Islet of Langerhans (tissue), 1 donor: ENCODE measurements around the gene LAMB1.
"Not testable (repeated sequence)": the region's sequence is repeated elsewhere in the genome, so short reads cannot be mapped to it uniquely, and the experiment has no call there.

Experiments used
- FAIRE-seq: peaks from one replicate; lab custom pipeline; 2011; peaks lifted over from hg19 to GRCh38; lab: Jason Lieb, UNC

The LAMB1 gene

DNA sequence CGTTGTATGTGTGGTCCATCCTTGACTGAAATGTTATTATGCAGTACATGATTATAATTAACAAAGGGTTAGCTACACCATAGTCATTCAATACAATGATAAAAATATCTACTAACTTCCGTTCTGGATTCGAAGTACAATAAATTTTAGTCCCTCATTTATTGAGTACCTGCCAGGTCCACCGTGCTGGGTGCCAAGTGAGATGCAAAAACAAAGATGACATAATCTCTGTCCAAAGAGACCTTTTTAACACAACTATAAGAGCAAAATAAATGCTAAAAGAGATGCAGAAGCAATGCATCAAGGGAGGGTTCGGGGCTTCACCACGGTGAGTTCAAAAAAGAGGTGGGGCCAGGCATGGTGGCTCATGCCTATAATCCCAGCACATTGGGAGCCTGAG, 33.1 kb downstream of the LAMB1 start:
- FAIRE-seq: no peak

DNA sequence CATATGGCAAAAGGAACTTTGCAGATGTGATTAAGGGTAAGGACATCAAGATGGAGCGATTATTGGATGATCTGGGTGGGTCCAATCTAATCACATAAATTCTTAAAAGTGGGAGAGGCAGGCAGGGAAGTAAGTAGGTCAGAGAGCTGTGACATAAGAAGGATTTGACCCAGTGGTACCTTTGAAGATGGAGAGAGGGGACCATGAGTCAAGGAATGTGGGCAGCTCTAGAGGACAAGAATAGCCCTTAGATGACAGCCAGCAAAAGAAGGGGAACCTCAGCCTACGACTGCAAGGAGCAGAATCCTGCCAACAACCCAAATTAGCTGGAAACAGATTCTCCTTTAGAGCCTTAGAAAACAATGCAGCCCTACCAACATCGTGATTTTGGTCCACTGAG, 34.5 kb downstream of the LAMB1 start:
- no peak for FAIRE-seq

DNA sequence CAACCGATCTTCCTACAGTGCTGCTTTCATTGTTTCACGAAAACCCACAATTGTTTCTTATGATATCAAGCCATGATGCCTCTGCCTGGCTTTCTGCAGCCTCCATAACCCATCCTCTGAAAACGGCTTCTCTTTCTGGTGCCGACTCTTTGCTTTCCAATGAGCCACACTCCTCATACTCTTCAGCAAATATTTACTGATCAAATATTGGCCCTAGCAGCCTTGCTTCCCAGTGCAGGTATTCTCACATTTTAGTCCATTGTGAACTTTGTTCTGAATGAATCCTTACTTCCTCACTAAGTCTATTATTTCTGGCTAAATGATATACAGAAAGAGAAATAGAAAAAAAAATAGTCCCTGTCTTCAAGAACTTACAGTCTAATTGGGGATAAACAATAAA, 35.5 kb downstream of the LAMB1 start:
- FAIRE-seq: no peak

DNA sequence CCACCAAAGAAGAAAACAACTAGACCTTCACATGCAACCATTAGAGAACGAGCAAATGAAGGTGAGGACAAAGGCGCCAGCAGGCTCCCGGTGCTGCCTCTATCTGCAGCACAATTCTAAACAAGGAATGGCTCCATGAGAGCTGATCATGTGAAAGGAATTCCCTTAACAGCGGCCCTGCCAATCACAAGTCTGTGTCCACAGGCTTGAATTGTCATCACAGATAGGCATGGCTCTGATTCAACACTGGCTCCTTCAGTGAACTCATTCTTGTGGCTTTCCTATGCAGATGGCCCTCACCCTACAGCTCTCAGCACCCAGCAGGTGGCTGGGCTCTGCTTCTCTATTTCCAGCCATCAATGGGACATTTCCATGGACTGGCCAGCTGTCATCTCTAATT, 36.2 kb downstream of the LAMB1 start:
- no peak for FAIRE-seq

DNA sequence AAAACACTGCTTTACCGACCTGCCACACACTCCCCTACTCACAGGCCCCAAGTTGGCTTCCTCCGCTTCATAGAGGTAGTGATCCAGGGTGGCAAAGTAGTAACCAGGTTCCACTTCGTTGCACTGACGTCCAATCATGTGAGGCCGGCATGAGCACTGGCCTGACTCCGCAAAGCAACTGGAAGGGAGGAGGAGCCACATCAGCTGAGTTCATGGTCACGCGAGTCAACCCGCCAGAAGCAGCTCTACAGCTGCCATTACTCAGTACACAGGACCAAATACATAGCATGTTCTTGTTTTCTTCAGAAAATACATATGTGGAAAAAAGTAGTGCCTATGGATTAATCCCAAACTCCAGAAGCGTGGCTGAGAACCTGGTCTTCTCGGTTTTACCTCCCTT, 38.5 kb downstream of the LAMB1 start:
- FAIRE-seq: no peak

DNA sequence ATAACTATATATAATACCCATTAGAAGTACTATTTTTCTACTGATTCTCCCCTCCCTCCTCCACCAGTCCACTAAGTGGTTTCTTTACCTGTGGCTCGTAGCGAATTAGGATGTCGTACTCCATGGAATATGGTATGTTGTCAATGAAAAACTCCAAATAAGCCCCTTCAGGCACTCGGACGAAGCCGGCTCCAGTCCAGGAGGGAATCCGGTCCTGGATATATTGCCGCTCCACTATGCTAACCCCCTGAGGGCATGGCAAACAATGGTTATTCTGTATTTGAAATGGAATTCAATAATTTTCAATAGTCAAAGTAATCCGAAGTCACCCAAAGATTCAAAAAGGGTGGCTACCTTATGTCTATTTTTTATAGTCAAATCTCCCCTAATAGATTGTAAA, 40.1 kb downstream of the LAMB1 start:
- no peak for FAIRE-seq

DNA sequence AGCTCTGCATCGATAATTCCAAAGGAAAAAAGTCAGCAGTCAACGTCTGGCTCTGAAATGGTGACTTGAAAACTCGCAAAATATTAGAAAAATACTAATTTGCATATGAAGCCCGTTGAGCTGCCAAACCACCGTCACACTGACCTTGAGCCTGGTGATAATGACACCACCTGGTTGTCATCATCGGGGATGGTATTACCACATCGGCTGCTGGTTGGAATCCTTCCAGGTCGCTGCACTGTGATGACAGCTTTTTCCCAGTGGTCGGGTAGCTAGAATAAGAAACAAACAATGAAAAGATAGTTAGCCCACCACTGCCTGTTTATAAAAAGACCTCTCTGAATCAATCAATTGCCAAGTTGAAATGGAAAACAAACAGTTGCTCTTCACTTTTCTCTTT, 41.6 kb downstream of the LAMB1 start:
- FAIRE-seq: no peak

DNA sequence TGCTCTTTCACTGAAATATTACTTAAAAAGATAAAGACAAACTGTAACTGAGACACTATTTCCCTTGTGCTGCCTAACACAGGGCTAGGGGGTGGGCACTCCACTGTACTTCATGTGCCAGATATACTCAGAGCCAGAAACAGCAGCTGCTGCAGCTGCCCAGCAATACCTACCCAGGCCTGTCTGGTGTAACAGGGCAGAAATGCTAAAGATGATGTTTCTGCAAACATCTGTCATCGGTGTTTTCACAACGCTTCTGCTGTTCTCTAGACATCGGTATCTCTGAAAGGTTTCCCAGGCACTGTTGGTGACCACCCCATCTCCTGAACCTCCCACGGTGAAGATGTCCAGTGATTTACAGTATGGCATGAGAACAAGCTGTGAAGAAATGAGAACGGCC, 42.7 kb downstream of the LAMB1 start:
- FAIRE-seq: no peak

DNA sequence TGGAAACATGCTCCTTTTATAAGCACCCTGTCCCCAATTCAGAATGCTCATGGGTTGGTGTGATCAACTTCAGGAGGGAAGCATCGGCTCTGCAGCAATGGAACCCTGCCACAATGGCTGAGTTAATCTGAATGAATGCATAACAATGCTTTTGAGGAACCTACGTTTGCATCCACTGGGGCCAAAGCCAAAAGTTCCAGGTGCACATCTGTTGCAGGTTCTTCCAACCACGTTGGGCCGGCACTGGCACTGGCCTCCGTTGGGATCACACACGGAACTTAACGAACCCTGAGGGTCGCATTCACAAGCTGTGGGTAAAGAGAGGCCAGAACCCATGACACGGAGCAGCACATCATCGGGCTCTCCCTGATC, 43.4 kb downstream of the LAMB1 start:
- no peak for FAIRE-seq

DNA sequence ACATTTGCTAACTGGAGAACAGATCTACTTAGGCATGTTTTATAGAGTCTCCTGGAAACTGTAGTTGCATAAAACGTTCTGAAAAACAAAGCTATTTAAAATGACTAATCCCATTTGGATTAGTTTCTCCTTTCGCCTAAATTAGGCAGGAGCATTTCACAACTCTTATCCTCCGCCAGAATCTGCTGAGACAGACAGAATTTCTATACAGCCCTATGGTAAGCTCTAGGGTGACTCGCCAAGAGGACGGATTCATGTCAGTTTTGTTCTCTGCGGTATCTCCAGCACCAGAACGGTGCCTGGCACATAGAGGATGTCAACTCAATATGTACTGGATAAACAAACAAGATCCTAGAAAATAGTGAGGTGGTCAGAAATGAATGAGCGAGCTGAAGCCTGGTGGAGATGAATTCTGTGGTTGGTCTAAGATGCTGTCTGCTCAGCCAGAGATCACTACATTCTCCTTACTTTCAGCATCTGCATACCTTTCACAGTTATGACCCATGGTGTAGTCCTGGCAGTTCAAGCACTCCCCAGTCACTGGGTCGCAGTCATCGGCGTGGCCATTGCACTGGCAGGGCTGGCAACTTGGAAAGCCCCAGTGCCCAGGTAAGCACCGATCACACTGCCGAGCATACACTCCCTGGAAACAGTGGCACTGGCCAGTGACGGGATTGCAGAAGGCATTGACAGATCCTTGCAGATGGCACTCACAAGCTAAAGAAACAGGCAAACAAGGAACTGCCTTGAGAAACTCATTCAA, 44.0 kb downstream of the LAMB1 start:
- FAIRE-seq: no peak

DNA sequence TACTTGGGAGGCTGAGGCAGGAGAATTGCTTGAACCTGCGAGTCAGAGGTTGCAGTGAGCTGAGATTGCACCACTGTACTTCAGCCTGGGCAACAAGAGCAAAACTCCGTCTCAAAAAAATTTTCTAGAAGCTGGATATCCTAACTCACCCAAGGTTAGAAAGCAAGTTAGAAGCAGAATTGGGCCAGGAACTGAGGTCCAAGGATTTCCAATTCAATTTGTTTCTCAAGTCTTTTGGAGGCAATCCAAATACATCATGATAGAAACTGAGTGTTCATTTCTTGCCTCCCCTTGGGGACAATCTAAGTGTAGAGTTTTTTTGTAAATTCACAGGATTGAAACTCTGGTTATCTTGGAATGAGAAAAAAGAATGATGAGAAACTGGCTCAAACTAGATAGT, 45.5 kb downstream of the LAMB1 start:
- FAIRE-seq: no peak

DNA sequence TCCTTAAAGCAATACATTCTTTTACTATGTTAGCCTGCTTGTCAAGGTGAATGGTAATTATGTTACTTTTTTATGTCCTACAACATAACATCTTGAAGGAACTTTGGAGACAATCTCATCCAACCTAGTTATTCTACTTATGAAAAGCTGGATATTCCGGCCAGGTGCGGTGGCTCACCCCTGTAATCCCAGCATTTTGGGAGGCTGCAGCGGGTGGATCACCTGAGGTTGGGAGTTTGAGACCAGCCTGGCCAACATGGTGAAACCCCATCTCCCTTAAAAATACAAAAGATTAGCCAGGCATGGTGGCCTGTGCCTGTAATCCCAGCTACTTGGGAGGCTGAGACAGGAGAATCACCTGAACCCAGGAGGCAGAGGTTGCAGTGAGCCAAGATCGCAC, 46.0 kb downstream of the LAMB1 start:
- FAIRE-seq: not testable (repeated sequence)

DNA sequence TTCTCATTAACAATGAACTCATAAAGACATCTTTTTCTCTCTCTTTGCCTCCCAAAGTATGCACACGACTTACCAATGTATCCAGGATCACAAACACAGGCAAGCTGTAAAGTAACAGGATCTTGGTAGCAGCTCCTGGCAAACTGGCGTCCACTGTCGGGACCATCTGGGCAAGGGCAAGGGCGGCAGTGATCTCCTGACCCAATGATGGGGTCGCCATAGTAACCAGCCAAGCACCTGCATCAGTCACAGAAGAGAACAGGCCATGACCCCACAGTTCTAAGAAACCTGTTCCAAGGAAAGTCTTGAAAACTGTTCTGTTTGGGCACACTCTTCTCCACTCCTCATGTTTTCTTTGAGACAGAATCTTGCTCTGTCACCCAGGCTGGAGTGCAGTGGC, 47.6 kb downstream of the LAMB1 start:
- no peak for FAIRE-seq

DNA sequence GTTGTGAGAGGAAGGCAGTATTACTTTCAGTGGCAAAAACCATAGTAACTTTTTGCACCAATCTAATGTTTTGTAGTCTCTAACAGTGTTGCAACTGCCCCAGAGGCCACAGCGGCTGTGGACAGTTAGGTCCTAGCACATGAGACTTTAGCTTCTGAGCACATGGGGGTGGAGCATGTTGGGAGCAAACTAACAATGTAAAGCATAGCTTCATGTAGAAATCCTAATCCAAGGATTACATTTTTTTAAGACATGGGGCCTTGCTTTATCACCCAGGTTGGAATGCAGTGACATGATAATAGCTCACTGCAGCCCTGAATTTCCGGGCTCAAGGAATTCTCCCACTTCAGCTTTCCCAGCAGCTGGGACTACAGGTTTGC, 49.0 kb downstream of the LAMB1 start:
- no peak for FAIRE-seq

DNA sequence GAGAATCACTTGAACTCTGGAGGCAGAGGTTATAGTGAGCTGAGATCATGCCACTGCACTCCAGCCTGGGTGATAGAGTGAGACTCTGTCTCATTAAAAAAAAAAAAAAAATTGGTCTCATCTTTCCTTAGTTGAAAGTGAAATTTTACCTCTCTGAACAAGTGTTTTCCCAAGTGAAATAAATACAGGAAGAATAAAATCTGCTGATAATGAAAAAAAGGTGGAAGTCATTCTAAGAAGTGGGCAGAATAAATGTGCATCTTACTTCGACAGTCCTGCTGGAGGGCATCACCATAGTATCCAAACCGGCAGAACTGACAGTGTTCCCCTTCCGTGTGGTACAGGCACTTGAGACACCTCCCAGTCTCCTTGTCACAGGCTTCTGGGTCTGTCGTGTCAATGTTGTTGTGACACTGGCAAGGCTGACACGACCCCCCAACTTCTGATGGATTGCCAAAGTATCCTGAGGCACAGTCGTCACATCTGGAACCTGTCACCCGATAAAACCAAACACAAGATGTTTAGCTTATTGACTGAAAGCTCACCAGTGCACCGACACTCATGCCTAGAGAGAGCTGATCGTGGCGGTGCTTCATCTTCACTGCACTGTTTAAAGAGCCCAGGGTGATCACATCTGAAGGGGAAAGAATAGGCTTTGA, 49.6 kb downstream of the LAMB1 start:
- FAIRE-seq: no peak

DNA sequence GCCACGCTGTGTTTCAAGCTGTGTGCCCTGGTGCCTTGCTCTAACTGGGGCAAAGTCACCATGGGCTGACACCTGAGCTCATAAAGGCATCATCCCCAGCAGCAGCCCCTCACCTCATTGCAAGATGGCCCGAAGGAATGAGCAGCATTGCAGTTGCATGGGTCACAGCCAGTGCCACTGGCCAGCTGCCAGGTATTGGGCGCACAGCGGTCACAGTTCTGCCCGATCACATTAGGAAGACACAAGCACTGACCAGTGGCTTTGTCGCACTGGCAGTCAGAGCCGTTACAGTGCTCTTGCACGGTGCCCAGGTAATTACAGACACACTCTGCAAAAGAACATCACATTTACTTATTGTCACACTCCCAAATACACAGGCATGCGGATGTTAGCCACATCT, 51.1 kb downstream of the LAMB1 start:
- FAIRE-seq: no peak

DNA sequence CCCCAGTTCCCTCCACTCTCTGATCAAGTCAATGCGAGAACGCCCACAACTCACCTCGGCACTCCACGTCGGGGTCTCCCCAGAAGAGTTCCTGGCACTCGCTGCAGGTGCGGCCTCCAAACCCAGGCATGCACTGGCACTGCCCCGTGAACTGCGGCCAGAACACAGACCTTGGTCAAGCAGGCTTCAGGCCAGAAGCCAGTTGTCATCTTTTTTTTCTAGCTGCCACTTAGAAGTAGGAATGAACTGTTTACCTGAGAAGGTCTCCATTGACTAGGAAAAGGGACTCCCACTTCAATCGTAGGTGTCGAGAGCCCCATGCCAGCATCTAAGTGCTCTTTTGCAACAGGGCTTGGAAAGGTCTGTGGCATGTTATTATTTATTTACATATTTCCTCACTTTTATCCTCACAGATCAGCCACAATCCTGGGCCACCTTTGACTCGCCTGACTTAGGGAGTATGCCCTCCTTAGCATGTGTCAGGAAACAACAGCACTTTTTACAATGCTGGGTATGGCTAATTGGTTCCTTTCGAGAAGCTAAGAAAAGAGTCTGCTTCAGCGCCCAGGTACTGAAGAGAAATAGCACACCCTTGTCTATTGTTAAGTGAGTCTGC, 51.7 kb downstream of the LAMB1 start:
- FAIRE-seq: no peak

DNA sequence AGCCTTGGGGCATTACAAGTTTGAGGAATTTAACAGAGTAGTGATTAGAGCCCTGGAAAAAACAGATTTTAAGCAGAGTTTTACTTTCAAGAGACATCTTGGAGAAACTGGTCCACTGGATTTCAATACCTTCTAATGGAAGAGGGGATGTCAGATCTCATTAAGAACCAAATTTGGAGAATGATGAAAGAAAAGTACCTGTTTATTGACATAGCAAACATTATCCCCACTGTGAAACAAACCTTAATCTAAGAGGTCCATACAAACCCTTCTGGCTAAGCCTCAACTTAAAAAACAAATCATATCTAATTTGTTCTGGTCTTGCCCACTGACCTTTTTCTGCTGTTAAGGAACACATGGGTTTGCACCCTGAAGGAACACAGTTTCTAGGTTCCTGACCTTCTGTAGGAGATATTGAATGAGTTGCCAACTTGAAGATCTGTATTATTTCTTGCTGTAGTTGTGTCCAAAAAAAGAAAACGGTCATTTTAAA, 53.5 kb downstream of the LAMB1 start:
- FAIRE-seq: no peak

DNA sequence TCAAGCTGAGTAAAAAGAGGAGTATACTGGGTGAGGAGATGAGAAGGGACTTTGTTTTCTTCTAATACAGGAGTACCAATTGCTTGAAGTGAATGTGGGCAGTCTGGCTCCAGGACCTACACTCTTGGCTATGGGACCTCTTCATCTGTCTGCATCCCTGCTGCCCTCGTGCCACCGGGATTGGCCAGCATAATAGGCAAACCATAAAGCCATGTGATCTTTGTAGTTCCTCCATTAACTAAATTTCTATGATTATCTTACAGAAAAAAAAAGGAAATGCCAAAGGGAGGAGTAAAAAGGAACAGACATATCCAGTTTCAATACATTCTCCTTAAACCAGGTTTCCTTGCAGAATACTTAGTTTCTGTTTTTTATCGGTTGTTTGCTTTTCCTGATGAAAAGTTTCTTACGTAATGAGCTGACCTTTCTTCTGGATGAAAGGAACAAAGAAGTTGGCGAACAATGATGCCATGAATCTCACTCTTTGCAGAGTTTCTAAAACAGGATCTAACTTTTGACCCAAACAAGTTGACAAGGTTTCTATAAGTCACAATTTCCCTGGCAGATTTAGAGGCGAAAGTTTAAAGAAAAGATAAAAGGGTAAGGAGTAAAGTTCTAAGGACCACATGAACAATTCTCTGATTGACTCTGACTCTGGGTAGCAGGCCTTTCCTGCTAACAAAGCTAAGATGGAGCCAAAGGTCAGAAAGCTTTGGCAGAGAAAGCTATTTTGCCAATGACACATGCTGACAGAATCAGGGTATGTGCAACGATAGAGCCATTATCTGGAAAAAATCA, 54.1 kb downstream of the LAMB1 start:
- no peak for FAIRE-seq

DNA sequence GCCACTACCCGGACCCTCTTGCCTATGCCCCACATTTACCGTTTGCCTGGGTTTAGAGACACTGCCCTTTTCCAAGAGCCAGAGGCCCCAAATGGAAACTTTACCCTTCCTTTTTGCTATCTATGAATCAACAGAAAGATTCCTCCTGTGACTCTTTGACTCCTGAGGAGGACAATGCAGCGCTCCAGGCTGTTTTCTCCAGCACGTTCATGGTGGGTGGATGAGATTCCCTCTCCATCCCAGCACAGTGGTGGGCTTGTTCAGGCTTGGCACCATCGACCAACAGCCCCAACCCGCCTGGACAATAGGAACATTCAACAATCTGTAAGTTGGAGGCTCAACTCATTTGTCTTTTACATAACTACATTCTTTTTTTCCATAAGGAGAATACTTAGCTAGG, 56.1 kb downstream of the LAMB1 start:
- FAIRE-seq: no peak

DNA sequence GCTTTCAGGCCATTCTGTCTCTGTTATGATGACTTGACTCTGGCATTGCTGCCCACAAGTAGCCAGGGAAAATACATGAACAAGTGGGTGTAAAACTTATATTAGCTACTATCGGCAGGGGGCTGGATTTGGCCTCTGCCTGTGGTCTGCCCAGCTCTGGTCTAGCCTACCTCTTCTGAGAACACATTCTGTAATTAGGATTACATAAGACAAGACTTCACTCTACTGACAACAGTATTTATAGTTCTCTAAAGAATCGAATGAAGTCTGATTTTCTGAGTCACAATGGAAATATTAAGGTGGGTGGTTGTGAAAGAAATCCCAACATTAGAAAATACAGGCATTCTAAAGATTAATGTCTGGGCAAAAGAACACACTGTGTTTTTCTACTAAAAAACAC, 56.5 kb downstream of the LAMB1 start:
- no peak for FAIRE-seq

DNA sequence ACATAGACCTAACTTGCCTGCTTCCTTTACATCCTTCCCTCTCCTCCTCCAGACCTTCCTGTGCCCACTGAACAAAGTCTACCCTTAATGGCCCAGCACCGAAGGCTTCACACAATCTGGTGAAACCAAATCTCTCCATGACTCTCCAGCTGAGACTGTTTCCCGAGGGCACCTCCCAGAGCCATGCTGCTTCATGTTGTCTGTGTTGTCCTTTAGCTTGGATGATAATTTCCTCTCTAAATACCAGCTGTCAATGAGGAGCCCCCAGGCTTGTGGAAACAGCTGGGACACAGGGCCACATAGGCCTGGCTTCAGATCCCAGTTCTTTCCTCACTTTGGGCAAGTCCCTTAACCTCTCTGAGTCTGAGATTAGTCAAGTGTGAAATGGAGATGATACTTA, 57.6 kb downstream of the LAMB1 start:
- FAIRE-seq: no peak
